ENCODE data around the gene MORC2. TPM values are rescaled to one million over a fixed set of nuclear protein-coding genes. Genes with fewer than 3 reads are reported as not detected.

MORC2 gene
- total and polyA plus RNA-seq, 9 of the 15 experiments (the other 6 are each of a cell fraction or from before 2014, with no cell fraction given): 3.3 to 34.7 (median 16.7) TPM

GRCh38 chr22:30893434-30894370 lies 74.9 kb downstream of the MORC2 start:
- peaks cover 70% of the 10 kb centered on the region; the same call in 2 of the 3 replicates for H3K36me3 ChIP-seq (ENCODE audit: control insufficient read depth, insufficient read depth, low read length)
- no peak overlapping the region for H3K27ac ChIP-seq (ENCODE audit: extremely low read depth, low read depth, low read length)
- no peak overlapping the region for H3K4me3 ChIP-seq
- H3K9me3 ChIP-seq (replicated peaks; ENCODE audit: control insufficient read depth, insufficient read depth, low read depth, low read length): no peaks in the 10 kb centered on the region
- ATAC-seq (no peak), DNase-seq (ENCODE audit: extremely low read depth in 1 of 4, low spot score in 3 of 4) (peak in 1 of 4 experiments; percentile 1), FAIRE-seq (no peak)
- no peak overlapping the region for H3K9ac ChIP-seq (ENCODE audit: insufficient read depth in 1 of 2, low read depth in 2 of 2, low read length in 2 of 2)
- no peak overlapping the region for H3K4me2 ChIP-seq (ENCODE audit: insufficient read depth, low read length)
- BruUV-seq (replicated peaks): no TSS peak
- in situ Hi-C loops (cut with MboI): no loop called here
- intact Hi-C loops (cut with micrococcal nuclease): no loop called here
- no peaks in the 10 kb centered on the region for H4K20me1 ChIP-seq (replicated peaks; ENCODE audit: control insufficient read depth, insufficient read depth, low read length)
- ChIA-PET CTCF (ENCODE audit: low intra/inter-chr PET ratio) (no interaction called here), POLR2A (interaction anchor here (0.6 to 0.7 kb wide), 4 partner anchors 10 to 231 kb away, joined by 3 to 5 read pairs (median 4); no protein-coding TSS in a partner anchor)
- H3K9me1 ChIP-seq (ENCODE audit: control insufficient read depth, insufficient read depth, low read length): no peaks in the 10 kb centered on the region
- H2AFZ ChIP-seq (ENCODE audit: low read depth, low read length): no peak overlapping the region
- no peaks in the 10 kb centered on the region for H3K79me2 ChIP-seq (ENCODE audit: control insufficient read depth, insufficient read depth, low read length)
- H3K27me3 ChIP-seq (ENCODE audit: control insufficient read depth in 2 of 2, insufficient read depth in 2 of 2, low read length in 2 of 2): no peaks in the 10 kb centered on the region
- WGBS (ENCODE audit: insufficient coverage, low coverage, missing lambda C conversion rate): 85% methylated on average over 12 of the region's 23 CpGs
- peaks cover 0 to 8% of the 10 kb centered on the region in 2 experiments; a peak in 1 of 5 replicates for H3K4me1 ChIP-seq (replicated peaks in 1 of 2; ENCODE audit: control insufficient read depth in 2 of 2, insufficient read depth in 2 of 2, low read length in 2 of 2)
- TF ChIP-seq TCF3 (CRISPR knock-in tag; IDR thresholded peaks at IDR 0.05) (no peak), EGR1 (conservative IDR thresholded peaks at IDR 0.05) (no peak), RBM14 (IDR thresholded peaks at IDR 0.05; ENCODE audit: borderline replicate concordance, insufficient read depth, low read depth, low read length) (no peak)

- peaks cover 0 to 8% of the 10 kb centered on the region in 2 experiments; a peak in 1 of 5 replicates for H3K4me1 ChIP-seq (replicated peaks in 1 of 2; ENCODE audit: control insufficient read depth in 2 of 2, insufficient read depth in 2 of 2, low read length in 2 of 2)
- H3K9ac ChIP-seq (ENCODE audit: insufficient read depth in 1 of 2, low read depth in 2 of 2, low read length in 2 of 2): no peak overlapping the region
- no TSS peak for BruUV-seq (replicated peaks)
- no peaks in the 10 kb centered on the region for H3K27me3 ChIP-seq (ENCODE audit: control insufficient read depth in 2 of 2, insufficient read depth in 2 of 2, low read length in 2 of 2)
- in situ Hi-C loops (cut with MboI) (no loop called here), intact Hi-C loops (cut with micrococcal nuclease) (no loop called here)
- FAIRE-seq (no peak), ATAC-seq (no peak), DNase-seq (ENCODE audit: extremely low read depth in 1 of 4, low spot score in 3 of 4) (no peak)
- ChIA-PET POLR2A (interaction anchor here (0.6 to 0.9 kb wide), 3 partner anchors 11 to 203 kb away, joined by 3 to 5 read pairs (median 4); no protein-coding TSS in a partner anchor), CTCF (ENCODE audit: low intra/inter-chr PET ratio) (no interaction called here)
- H3K4me3 ChIP-seq: no peak overlapping the region
- no peak for TF ChIP-seq GMEB1 (CRISPR knock-in tag; IDR thresholded peaks at IDR 0.05)
- TF ChIP-seq SMARCA5 (IDR thresholded peaks at IDR 0.05): no peak
- no peak for TF ChIP-seq FOXP4 (CRISPR knock-in tag; IDR thresholded peaks at IDR 0.05; ENCODE audit: borderline replicate concordance)
- TF ChIP-seq HDAC2 (IDR thresholded peaks at IDR 0.05): no peak
- H3K27ac ChIP-seq (ENCODE audit: extremely low read depth, low read depth, low read length): no peak overlapping the region
- peaks cover 79% of the 10 kb centered on the region; the same call in 2 of the 3 replicates for H3K36me3 ChIP-seq (ENCODE audit: control insufficient read depth, insufficient read depth, low read length)
- H4K20me1 ChIP-seq (replicated peaks; ENCODE audit: control insufficient read depth, insufficient read depth, low read length): no peaks in the 10 kb centered on the region
- no peaks in the 10 kb centered on the region for H3K9me1 ChIP-seq (ENCODE audit: control insufficient read depth, insufficient read depth, low read length)
- no peaks in the 10 kb centered on the region for H3K9me3 ChIP-seq (replicated peaks; ENCODE audit: control insufficient read depth, insufficient read depth, low read depth, low read length)
- H3K4me2 ChIP-seq (ENCODE audit: insufficient read depth, low read length): no peak overlapping the region
- H3K79me2 ChIP-seq (ENCODE audit: control insufficient read depth, insufficient read depth, low read length): no peaks in the 10 kb centered on the region
- no peak overlapping the region for H2AFZ ChIP-seq (ENCODE audit: low read depth, low read length)
- WGBS (ENCODE audit: insufficient coverage, low coverage, missing lambda C conversion rate): 100% methylated on average over 3 of the region's 5 CpGs
Observed at GRCh38 chr22:30892731-30893221, 75.8 kb downstream of the MORC2 start.

All from K562 (cell line).